Liver (tissue), 9 donors: ENCODE data around the gene C1orf21. TPM values are rescaled to one million over a fixed set of nuclear protein-coding genes. Genes with fewer than 3 reads are reported as not detected.

ENCODE experiments used
- DNase-seq: peaks from one replicate; pipeline ENCODE4 v3.0.0-alpha.2; 2017; ENCODE audit warnings: low spot score
- H3K27ac ChIP-seq, 2 donors: one replicate each; pipeline ENCODE4 v1.7.0; 2013; ENCODE audit warnings: inconsistent platforms in 2 of 2, low read length in 2 of 2, control low read depth in 1 of 2, low read depth in 1 of 2, mild to moderate bottlenecking in 1 of 2
- H3K27me3 ChIP-seq, 4 donors: one replicate each; pipeline versions ENCODE4 v1.6.1 to v1.7.0; 2013; ENCODE audit warnings: low read length in 3 of 4, inconsistent platforms in 1 of 4, mild to moderate bottlenecking in 1 of 4, moderate library complexity in 1 of 4; ENCODE audit not compliant: control insufficient read depth in 4 of 4, insufficient read depth in 4 of 4
- H3K36me3 ChIP-seq, 4 donors: one replicate each; pipeline versions ENCODE4 v1.6.1 to v1.7.0; 2013; ENCODE audit warnings: low read length in 3 of 4, mild to moderate bottlenecking in 3 of 4, low read depth in 1 of 4, moderate library complexity in 1 of 4; ENCODE audit not compliant: control insufficient read depth in 4 of 4, insufficient read depth in 3 of 4
- H3K4me1 ChIP-seq, 4 donors: one replicate each; pipeline versions ENCODE4 v1.6.1 to v1.7.0; 2013; ENCODE audit warnings: low read length in 3 of 4, mild to moderate bottlenecking in 3 of 4, moderate library complexity in 1 of 4; ENCODE audit not compliant: control insufficient read depth in 4 of 4, insufficient read depth in 4 of 4
- H3K4me3 ChIP-seq, 3 donors: one replicate each; pipeline versions ENCODE4 v1.6.1 to v1.7.0; 2013; ENCODE audit warnings: low read length in 3 of 3, control low read depth in 1 of 3, low read depth in 1 of 3, mild to moderate bottlenecking in 1 of 3
- H3K9ac ChIP-seq, 2 donors: one replicate each; pipeline ENCODE4 v1.7.0; 2013; ENCODE audit warnings: low read length in 2 of 2, mild to moderate bottlenecking in 2 of 2, moderate library complexity in 2 of 2, control low read depth in 1 of 2, low read depth in 1 of 2
- H3K9me3 ChIP-seq, 4 donors: one replicate each; pipeline versions ENCODE4 v1.6.1 to v1.7.0; 2013; ENCODE audit warnings: low read length in 3 of 4; ENCODE audit not compliant: control insufficient read depth in 4 of 4
- HNF4A ChIP-seq, 2 donors: conservative IDR thresholded peaks; 2 replicates each; pipeline ENCODE4 v1.6.1; 2016; ENCODE audit warnings: antibody characterized with exemption in 2 of 2, mild to moderate bottlenecking in 2 of 2
- HNF4G ChIP-seq: IDR thresholded peaks from 2 replicates; pipeline ENCODE4 v1.6.1; 2016; ENCODE audit warnings: antibody characterized with exemption
- RAD21 ChIP-seq, 2 donors: IDR thresholded peaks; 2 replicates each; pipeline ENCODE4 v1.6.1; 2016; ENCODE audit warnings: antibody characterized with exemption in 2 of 2, mild to moderate bottlenecking in 2 of 2
- SP1 ChIP-seq: IDR thresholded peaks from 2 replicates; pipeline ENCODE4 v1.6.1; 2018; ENCODE audit warnings: antibody characterized with exemption, mild to moderate bottlenecking
- TAF1 ChIP-seq: conservative IDR thresholded peaks from 2 replicates; pipeline ENCODE4 v1.6.1; 2016; ENCODE audit warnings: antibody characterized with exemption, mild to moderate bottlenecking
- WGBS: extraction: QIAGEN DNeasy Blood & Tissue Kit; methylation state at CpG from one replicate; pipeline ENCODE4 v1.1.7; 2013; 5-methylcytosine and 5-hydroxymethylcytosine counted together
- polyA plus RNA-seq, 2 donors: library from polyadenylated mRNA; stranded (reverse) in 1 of 2; unstranded in 1 of 2; fragments of 200-250 nt in 1 of 2; fragments of >200 nt in 1 of 2; fragmentation: Nextera tagmentation in 1 of 2; extraction: Ambion mirVana in 1 of 2; gene quantifications; one replicate each; pipeline versions ENCODE4 v1.2.1 to v1.2.3, GENCODE V29; 2013 to 2015
- total RNA-seq, 2 donors: library from RNA; depleted of rRNA; stranded (reverse); fragments of >200 nt; gene quantifications; one replicate each; pipeline ENCODE4 v1.2.3, GENCODE V29; 2014
- TF ChIP-seq, protein P1 (sequence below): IDR thresholded peaks from 2 replicates; pipeline ENCODE4 v1.6.1; 2016; ENCODE audit warnings: antibody characterized with exemption, mild to moderate bottlenecking
- TF ChIP-seq, protein P2 (sequence below): IDR thresholded peaks from 2 replicates; pipeline ENCODE4 v1.6.1; 2016; ENCODE audit warnings: antibody characterized with exemption
- TF ChIP-seq, protein P3 (sequence below): IDR thresholded peaks from 2 replicates; pipeline ENCODE4 v1.6.1; 2016; ENCODE audit warnings: antibody characterized with exemption
- donor health status: healthy.
- donor health status: healthy.
- donor health status: healthy.
- donor health status: healthy.
- donor health status: healthy.

C1orf21 gene
- total and polyA plus RNA-seq, 4 donors = 2.3 to 21.3 (median 13.4) TPM

DNA sequence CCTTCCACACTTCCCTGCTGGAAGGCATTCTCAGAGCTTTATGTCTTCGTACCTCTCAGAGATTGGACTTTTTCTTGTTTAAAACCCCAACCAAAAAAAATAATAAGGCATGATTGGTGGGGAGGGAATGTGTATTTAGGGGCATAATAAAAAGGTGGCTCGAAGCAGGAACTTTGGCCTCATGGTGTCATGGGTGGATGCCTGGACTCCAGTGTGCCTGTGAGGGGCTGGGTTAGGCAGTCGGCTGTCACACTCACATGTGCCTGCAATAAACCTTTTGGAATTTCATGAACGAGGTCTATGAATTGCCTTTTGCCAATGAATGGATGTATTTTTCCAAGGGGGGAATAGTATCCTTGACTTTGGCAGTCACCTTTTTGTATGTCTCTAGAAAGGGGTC is 236.6 kb downstream of the C1orf21 start:
- no peak for DNase-seq
- Histone ChIP-seq H3K9me3 (no peaks in the 10 kb centered on the region), H3K4me1 (peaks cover 12 to 42% (median 32%) of the 10 kb centered on the region in 4 donors), H3K27me3 (no peaks in the 10 kb centered on the region), H3K4me3 (no peak overlapping the region), H3K36me3 (peaks cover 0 to 3% (median 0%) of the 10 kb centered on the region in 4 donors), H3K27ac (no peak overlapping the region), H3K9ac (no peak overlapping the region)
- WGBS = 67% methylated on average over 4 of the region's 4 CpGs
- TF ChIP-seq TAF1 = no peak
- no peak for TF ChIP-seq SP1
- TF ChIP-seq, protein P1, sequence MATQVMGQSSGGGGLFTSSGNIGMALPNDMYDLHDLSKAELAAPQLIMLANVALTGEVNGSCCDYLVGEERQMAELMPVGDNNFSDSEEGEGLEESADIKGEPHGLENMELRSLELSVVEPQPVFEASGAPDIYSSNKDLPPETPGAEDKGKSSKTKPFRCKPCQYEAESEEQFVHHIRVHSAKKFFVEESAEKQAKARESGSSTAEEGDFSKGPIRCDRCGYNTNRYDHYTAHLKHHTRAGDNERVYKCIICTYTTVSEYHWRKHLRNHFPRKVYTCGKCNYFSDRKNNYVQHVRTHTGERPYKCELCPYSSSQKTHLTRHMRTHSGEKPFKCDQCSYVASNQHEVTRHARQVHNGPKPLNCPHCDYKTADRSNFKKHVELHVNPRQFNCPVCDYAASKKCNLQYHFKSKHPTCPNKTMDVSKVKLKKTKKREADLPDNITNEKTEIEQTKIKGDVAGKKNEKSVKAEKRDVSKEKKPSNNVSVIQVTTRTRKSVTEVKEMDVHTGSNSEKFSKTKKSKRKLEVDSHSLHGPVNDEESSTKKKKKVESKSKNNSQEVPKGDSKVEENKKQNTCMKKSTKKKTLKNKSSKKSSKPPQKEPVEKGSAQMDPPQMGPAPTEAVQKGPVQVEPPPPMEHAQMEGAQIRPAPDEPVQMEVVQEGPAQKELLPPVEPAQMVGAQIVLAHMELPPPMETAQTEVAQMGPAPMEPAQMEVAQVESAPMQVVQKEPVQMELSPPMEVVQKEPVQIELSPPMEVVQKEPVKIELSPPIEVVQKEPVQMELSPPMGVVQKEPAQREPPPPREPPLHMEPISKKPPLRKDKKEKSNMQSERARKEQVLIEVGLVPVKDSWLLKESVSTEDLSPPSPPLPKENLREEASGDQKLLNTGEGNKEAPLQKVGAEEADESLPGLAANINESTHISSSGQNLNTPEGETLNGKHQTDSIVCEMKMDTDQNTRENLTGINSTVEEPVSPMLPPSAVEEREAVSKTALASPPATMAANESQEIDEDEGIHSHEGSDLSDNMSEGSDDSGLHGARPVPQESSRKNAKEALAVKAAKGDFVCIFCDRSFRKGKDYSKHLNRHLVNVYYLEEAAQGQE = no peak
- TF ChIP-seq HNF4A (conservative IDR thresholded peaks at IDR 0.05) = peak in 1 of 2 donors; percentile 32

DNA sequence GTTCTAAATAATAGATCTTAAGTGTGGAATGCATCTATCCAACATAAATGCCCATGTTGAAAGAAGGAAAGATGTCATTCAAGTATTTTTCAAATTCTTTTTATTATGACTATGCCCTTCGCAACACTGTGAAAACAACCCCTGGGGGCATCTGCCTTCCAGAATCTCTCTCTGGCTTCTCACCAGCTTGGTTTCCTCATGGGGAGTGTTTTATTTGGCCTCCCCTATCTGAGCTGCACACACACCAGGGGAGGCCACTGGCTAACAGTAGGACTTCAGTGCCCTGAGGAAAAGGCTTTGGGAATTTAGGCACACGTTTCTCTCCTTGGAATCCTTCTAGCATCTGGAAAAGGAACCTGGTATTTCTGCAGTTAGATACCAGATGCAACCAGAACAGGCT is 237.2 kb downstream of the C1orf21 start:
- H3K27ac ChIP-seq = no peak overlapping the region
- H3K36me3 ChIP-seq = peaks cover 0 to 3% (median 0%) of the 10 kb centered on the region in 4 donors
- no peaks in the 10 kb centered on the region for H3K27me3 ChIP-seq
- peaks cover 12 to 42% (median 32%) of the 10 kb centered on the region in 4 donors for H3K4me1 ChIP-seq
- no peaks in the 10 kb centered on the region for H3K9me3 ChIP-seq
- H3K9ac ChIP-seq = no peak overlapping the region
- TF ChIP-seq, protein P2, sequence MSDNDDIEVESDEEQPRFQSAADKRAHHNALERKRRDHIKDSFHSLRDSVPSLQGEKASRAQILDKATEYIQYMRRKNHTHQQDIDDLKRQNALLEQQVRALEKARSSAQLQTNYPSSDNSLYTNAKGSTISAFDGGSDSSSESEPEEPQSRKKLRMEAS = no peak
- TF ChIP-seq, protein P3, sequence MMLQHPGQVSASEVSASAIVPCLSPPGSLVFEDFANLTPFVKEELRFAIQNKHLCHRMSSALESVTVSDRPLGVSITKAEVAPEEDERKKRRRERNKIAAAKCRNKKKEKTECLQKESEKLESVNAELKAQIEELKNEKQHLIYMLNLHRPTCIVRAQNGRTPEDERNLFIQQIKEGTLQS = no peak
- no peak for DNase-seq
- WGBS = 94% methylated on average over 2 of the region's 2 CpGs
- H3K4me3 ChIP-seq = no peak overlapping the region

DNA sequence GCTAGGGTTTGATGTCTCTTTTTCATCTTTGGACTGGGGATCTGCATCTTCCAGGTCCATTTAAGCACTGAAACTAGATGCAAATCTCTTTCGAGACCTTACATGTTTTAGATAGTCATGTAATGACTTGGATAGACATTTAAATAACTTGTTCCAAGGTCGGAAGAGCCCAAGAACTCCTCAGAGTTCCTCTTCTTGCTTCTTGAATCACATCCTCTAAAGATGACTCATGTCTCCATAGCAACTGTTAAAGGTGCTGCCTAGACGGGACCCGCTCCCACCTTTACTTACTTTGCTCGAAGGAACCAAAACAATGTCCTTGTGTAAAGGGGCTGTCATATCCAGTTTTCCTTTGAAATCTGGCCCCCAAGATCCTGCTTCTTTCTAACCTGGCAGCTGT is 237.8 kb downstream of the C1orf21 start:
- no peaks in the 10 kb centered on the region for H3K9me3 ChIP-seq
- WGBS = 94% methylated on average over 5 of the region's 5 CpGs
- H3K4me1 ChIP-seq = peaks cover 12 to 47% (median 34%) of the 10 kb centered on the region in 4 donors
- no peaks in the 10 kb centered on the region for H3K27me3 ChIP-seq
- H3K36me3 ChIP-seq = peaks cover 0 to 2% (median 0%) of the 10 kb centered on the region in 4 donors
- no peak overlapping the region for H3K27ac ChIP-seq
- no peak for DNase-seq
- no peak for TF ChIP-seq RAD21 (IDR thresholded peaks at IDR 0.05)
- no peak for TF ChIP-seq HNF4G
- TF ChIP-seq, protein P2 = no peak
- TF ChIP-seq, protein P3 = no peak
- TF ChIP-seq SP1 = no peak
- H3K9ac ChIP-seq = no peak overlapping the region
- no peak overlapping the region for H3K4me3 ChIP-seq
